HepG2 (cell line): Measurements from ENCODE around the gene ABHD12. TPM values are rescaled to one million over a fixed set of nuclear protein-coding genes. Genes with fewer than 3 reads are reported as not detected.
A peak's percentile ranks its signal among the peaks of the same experiment; 100 is the strongest.

ENCODE experiments used
- ARID4A ChIP-seq: sonication (generic); formaldehyde crosslinking; IDR thresholded peaks from 2 replicates; pipeline ENCODE4 v1.5.0; 2020; ENCODE audit warnings: mild to moderate bottlenecking, missing genetic modification reagents, borderline replicate concordance
- BORCS8-MEF2B ChIP-seq: sonication (generic); formaldehyde crosslinking; IDR thresholded peaks from 2 replicates; pipeline ENCODE4 v1.8.0; 2022; ENCODE audit warnings: mild to moderate bottlenecking, missing genetic modification reagents
- FOXM1 ChIP-seq: sonication (generic); formaldehyde crosslinking; IDR thresholded peaks from 2 replicates; pipeline ENCODE4 v1.5.0; 2020; ENCODE audit warnings: missing genetic modification reagents
- KDM3A ChIP-seq: IDR thresholded peaks from 2 replicates; pipeline ENCODE4 v1.6.1; 2018; ENCODE audit warnings: low read depth, missing compliant biosample characterization
- NCOA5 ChIP-seq: sonication (generic); formaldehyde crosslinking; IDR thresholded peaks from 2 replicates; pipeline ENCODE4 v1.4.0; 2020; ENCODE audit warnings: missing genetic modification reagents
- PLSCR1 ChIP-seq: sonication (generic); formaldehyde crosslinking; IDR thresholded peaks from 2 replicates; pipeline ENCODE4 v1.5.0; 2020; ENCODE audit warnings: missing genetic modification reagents, mild to moderate bottlenecking, borderline replicate concordance
- RBM22 ChIP-seq: fragments of 200-400 bp; formaldehyde crosslinking; optimal IDR thresholded peaks from 2 replicates; pipeline ENCODE3; 2017; ENCODE audit warnings: mild to moderate bottlenecking, low read length, moderate library complexity
- SP140L ChIP-seq: sonication (generic); formaldehyde crosslinking; IDR thresholded peaks from 2 replicates; pipeline ENCODE4 v1.4.0; 2020; ENCODE audit warnings: missing genetic modification reagents, borderline replicate concordance
- SUZ12 ChIP-seq: fragments of 150-350 bp; IDR thresholded peaks from 2 replicates; pipeline ENCODE4 v1.6.1; 2014; ENCODE audit warnings: low read depth, low read length
- TBL1XR1 ChIP-seq: fragments of 150-350 bp; IDR thresholded peaks from 2 replicates; pipeline ENCODE4 v1.6.1; 2014; ENCODE audit warnings: borderline replicate concordance, low read length; ENCODE audit not compliant: partially characterized antibody
- ZFP41 ChIP-seq: sonication (generic); formaldehyde crosslinking; IDR thresholded peaks from 2 replicates; pipeline ENCODE4 v1.4.0; 2020; ENCODE audit warnings: mild to moderate bottlenecking, missing genetic modification reagents, borderline replicate concordance
- ZFP62 ChIP-seq: sonication (generic); formaldehyde crosslinking; IDR thresholded peaks from 2 replicates; pipeline ENCODE4 v1.4.0; 2020; ENCODE audit warnings: missing genetic modification reagents
- ZMAT3 ChIP-seq: sonication (generic); formaldehyde crosslinking; conservative IDR thresholded peaks from 2 replicates; pipeline ENCODE4 v1.7.0; 2021; ENCODE audit warnings: missing genetic modification reagents
- ZNF20 ChIP-seq: sonication (generic); formaldehyde crosslinking; IDR thresholded peaks from 2 replicates; pipeline ENCODE4 v1.4.0; 2020; ENCODE audit warnings: mild to moderate bottlenecking, moderate library complexity, missing genetic modification reagents
- ZNF205 ChIP-seq: IDR thresholded peaks from 2 replicates; pipeline ENCODE4 v1.6.1; 2018; ENCODE audit warnings: missing biosample characterization, missing genetic modification reagents
- ZNF292 ChIP-seq: sonication (generic); formaldehyde crosslinking; IDR thresholded peaks from 2 replicates; pipeline ENCODE4 v1.8.1; 2022; ENCODE audit warnings: mild to moderate bottlenecking, low read depth, missing genetic modification reagents, borderline replicate concordance
- ZNF317 ChIP-seq: sonication (generic); formaldehyde crosslinking; IDR thresholded peaks from 2 replicates; pipeline ENCODE4 v1.5.0; 2020; ENCODE audit warnings: mild to moderate bottlenecking, missing genetic modification reagents
- ZNF468 ChIP-seq: sonication (generic); formaldehyde crosslinking; IDR thresholded peaks from 2 replicates; pipeline ENCODE4 v1.8.0; 2022; ENCODE audit warnings: mild to moderate bottlenecking, moderate library complexity, missing genetic modification reagents
- ZNF7 ChIP-seq: IDR thresholded peaks from 2 replicates; pipeline ENCODE4 v1.6.1; 2016; ENCODE audit warnings: missing biosample characterization, missing genetic modification reagents
- polyA plus RNA-seq, 8 experiments: library from polyadenylated mRNA; depleted of rRNA in 3 of 8; stranded (reverse) in 7 of 8; unstranded in 1 of 8; fragments of >200 nt; fragmentation: Illumina TruSeq in 4 of 8; extraction: Trizol in 4 of 8; gene quantifications; 2 replicates each; pipeline versions ENCODE4 v1.2.1 to v1.2.3, GENCODE V29; 2011 to 2016; ENCODE audit warnings: low read depth in 4 of 8, missing spikeins in 1 of 8, mixed read lengths in 1 of 8; ENCODE audit not compliant: insufficient read depth in 1 of 8
- total RNA-seq, 5 experiments: library from RNA; depleted of rRNA; stranded (reverse); fragments of >200 nt; fragmentation: Illumina TruSeq; extraction: Trizol; gene quantifications; 2 replicates each; pipeline ENCODE4 v1.2.3, GENCODE V29; 2016; ENCODE audit warnings: low read depth in 1 of 5
- TF ChIP-seq, protein P1 (sequence below): sonication (generic); formaldehyde crosslinking; conservative IDR thresholded peaks from 2 replicates; pipeline ENCODE4 v1.4.0; 2020; ENCODE audit warnings: missing genetic modification reagents
- TF ChIP-seq, protein P2 (sequence below): sonication (generic); formaldehyde crosslinking; IDR thresholded peaks from 2 replicates; pipeline ENCODE4 v1.4.0; 2020; ENCODE audit warnings: missing genetic modification reagents

ABHD12 gene
- total and polyA plus RNA-seq, 2 of the 13 experiments (the other 11 are each of a cell fraction or from before 2014, with no cell fraction given), result 23.5 to 72.1 TPM

DNA sequence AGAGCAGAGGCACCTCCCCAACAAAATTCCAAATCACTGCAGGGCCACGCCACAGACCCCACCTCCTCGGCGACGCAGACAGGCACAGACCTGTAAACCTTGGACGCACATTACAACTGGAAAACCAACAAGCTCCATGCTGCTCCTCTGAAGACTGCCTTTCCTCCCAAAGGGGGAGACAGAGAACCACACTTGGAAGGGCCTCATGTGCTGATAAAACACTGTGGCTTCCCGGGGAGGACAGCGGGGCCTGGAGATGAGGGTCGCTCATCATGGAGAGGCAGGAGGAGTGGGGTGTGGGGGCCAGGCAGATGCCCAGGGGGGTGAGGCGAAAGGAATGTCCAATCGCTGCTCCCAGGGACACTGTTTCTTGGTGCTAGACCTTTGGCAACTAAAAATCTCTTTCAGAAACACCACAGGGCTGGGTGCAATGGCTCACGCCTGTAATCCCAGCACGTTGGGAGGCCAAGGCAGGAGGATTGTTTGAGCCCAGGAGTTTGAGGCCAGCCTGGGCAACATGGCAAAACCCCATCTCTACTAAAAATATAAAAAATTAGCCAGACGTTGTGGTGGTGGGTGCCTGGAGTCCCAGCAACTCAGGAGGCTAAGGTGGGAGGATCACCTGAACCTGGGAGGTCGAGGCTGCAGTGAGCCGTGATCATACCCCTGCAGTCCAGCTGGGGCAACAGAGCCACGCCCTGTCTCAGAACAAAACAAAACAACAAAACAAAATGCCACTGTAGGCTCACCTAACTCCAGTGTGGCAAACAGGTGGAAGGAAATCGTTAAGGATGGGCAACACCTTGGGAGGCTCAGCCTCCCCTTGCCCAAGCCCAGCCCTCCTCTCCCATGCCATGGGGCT, 53.8 kb downstream of the ABHD12 start (continued):
- TF ChIP-seq, protein P1, sequence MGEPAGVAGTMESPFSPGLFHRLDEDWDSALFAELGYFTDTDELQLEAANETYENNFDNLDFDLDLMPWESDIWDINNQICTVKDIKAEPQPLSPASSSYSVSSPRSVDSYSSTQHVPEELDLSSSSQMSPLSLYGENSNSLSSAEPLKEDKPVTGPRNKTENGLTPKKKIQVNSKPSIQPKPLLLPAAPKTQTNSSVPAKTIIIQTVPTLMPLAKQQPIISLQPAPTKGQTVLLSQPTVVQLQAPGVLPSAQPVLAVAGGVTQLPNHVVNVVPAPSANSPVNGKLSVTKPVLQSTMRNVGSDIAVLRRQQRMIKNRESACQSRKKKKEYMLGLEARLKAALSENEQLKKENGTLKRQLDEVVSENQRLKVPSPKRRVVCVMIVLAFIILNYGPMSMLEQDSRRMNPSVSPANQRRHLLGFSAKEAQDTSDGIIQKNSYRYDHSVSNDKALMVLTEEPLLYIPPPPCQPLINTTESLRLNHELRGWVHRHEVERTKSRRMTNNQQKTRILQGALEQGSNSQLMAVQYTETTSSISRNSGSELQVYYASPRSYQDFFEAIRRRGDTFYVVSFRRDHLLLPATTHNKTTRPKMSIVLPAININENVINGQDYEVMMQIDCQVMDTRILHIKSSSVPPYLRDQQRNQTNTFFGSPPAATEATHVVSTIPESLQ (CRISPR knock-in tag), result no peak
- no peak for TF ChIP-seq PLSCR1 (CRISPR knock-in tag)
- no peak for TF ChIP-seq ZNF7 (CRISPR knock-in tag)
- no peak; the same call in 1 of the 2 replicates for TF ChIP-seq BORCS8-MEF2B (CRISPR knock-in tag)
- no peak for TF ChIP-seq ZNF317
- no peak for TF ChIP-seq ZFP62 (CRISPR knock-in tag)
- no peak for TF ChIP-seq ZNF205 (CRISPR knock-in tag)
- no peak for TF ChIP-seq KDM3A (CRISPR knock-in tag)
- no peak for TF ChIP-seq ZNF20 (CRISPR knock-in tag)
- no peak for TF ChIP-seq NCOA5
- no peak for TF ChIP-seq ZNF468 (CRISPR knock-in tag)
- TF ChIP-seq ZNF292 (CRISPR knock-in tag), result no peak
- peak; percentile 80 for TF ChIP-seq RBM22
- no peak for TF ChIP-seq SP140L (CRISPR knock-in tag)
- TF ChIP-seq, protein P2, sequence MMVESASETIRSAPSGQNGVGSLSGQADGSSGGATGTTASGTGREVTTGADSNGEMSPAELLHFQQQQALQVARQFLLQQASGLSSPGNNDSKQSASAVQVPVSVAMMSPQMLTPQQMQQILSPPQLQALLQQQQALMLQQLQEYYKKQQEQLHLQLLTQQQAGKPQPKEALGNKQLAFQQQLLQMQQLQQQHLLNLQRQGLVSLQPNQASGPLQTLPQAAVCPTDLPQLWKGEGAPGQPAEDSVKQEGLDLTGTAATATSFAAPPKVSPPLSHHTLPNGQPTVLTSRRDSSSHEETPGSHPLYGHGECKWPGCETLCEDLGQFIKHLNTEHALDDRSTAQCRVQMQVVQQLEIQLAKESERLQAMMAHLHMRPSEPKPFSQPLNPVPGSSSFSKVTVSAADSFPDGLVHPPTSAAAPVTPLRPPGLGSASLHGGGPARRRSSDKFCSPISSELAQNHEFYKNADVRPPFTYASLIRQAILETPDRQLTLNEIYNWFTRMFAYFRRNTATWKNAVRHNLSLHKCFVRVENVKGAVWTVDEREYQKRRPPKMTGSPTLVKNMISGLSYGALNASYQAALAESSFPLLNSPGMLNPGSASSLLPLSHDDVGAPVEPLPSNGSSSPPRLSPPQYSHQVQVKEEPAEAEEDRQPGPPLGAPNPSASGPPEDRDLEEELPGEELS, result peak; percentile 44; the same call in 1 of the 2 replicates
- TF ChIP-seq SUZ12, result no peak
- no peak for TF ChIP-seq ARID4A
- no peak for TF ChIP-seq ZMAT3 (CRISPR knock-in tag)
- no peak; the same call in 1 of the 2 replicates for TF ChIP-seq ZFP41 (CRISPR knock-in tag)
- TF ChIP-seq TBL1XR1, result no peak
- no peak for TF ChIP-seq FOXM1 (CRISPR knock-in tag)
